Measurements from ENCODE around the gene TTC29.
"Not testable (repeated sequence)": the region's sequence is repeated elsewhere in the genome, so short reads cannot be mapped to it uniquely, and the experiment has no call there.

The TTC29 gene

DNA sequence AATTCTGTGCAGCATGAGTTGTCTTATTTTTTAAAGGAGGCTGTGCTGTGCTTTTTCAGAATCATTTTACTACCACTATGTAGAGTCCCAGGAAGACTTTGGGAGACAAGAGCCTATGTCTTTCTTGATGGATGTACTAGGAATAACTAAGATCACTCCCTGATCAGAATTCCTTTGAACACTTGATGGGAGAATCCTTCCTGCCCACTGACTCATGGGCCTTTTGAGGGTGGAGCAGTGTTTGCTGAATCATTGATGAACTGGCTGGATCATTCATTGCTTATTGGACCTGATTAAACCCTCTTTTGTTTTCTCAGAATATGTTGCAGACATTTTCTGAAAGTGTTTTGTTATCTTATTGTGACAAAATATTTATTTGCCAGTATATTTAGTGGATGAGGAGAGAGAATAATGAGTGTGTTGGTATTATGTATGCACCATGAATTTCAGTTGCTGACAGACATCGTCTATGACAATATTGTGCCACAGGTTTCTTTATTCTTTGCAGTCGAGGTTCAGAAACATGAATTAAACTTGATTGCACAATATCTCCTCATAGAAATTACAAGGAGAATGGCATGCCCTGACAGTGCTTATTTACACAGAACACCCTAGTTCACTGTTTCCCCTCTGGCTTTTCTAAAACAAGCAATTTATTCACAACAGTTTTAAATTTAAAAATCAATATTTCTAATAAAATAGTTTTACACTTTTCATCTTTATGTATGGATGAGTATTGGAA, 270.7 kb downstream of the TTC29 start:
- DNase-seq: no peak

DNA sequence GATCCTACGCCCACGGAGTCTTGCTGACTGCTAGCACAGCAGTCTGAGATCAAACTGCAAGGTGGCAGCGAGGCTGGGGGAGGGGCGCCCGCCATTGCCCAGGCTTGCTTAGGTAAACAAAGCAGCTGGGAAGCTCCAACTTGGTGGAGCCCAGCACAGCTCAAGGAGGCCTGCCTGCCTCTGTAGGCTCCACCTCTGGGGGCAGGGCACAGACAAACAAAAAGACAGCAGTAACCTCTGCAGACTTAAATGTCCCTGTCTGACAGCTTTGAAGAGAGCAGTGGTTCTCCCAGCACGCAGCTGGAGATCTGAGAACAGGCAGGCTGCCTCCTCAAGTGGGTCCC, 281.7 kb downstream of the TTC29 start:
- DNase-seq: not testable (repeated sequence)

DNA sequence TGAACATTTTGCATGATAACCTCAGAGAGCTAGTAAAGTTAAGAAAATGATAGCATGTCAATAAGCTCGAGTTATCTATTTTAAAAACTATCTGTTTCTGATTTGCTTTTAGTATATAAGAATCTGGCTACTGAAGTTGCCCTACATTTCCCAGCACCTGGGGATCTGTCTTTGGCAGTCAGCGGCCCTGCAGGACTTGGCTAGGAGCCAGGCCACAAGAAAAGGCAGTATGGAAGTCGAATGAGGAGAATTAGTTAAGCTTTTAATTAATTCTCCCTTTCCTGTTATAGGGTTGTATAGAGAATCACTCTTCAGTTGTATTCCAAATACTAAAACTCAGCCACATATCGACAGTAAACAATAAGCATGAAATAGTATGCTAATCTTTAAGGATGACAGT, 284.3 kb downstream of the TTC29 start:
- DNase-seq: no peak
